IPS DF 19.7 (cell line): ENCODE data around the gene RASL11A.
"Not testable (repeated sequence)": the region's sequence is repeated elsewhere in the genome, so short reads cannot be mapped to it uniquely, and the experiment has no call there.

ENCODE experiments used
- DNase-seq: peaks from one replicate; pipeline ENCODE4 v3.0.0-alpha.2; 2013; ENCODE audit warnings: low read depth, low spot score

Gene RASL11A

GRCh38 chr13:27267596-27267995, 3.0 kb upstream of the RASL11A start:
- no peak for DNase-seq

- no peak for DNase-seq
Measured at GRCh38 chr13:27269114-27269665, 1.4 kb upstream of the RASL11A start.

- no peak for DNase-seq
Measured at GRCh38 chr13:27271570-27272096, 1.0 kb downstream of the RASL11A start.

- no peak for DNase-seq
Measured at GRCh38 chr13:27273658-27274425, 3.2 kb downstream of the RASL11A start.

- no peak for DNase-seq
Measured at GRCh38 chr13:27274631-27275030, 4.0 kb downstream of the RASL11A start.

GRCh38 chr13:27276188-27276587, 5.6 kb downstream of the RASL11A start:
- DNase-seq = no peak

- no peak for DNase-seq
Measured at GRCh38 chr13:27279506-27279905, 8.9 kb downstream of the RASL11A start.

GRCh38 chr13:27280009-27280656, 9.5 kb downstream of the RASL11A start:
- no peak for DNase-seq

GRCh38 chr13:27280841-27281240, 10.2 kb downstream of the RASL11A start:
- DNase-seq = no peak

GRCh38 chr13:27281420-27281819, 10.8 kb downstream of the RASL11A start:
- no peak for DNase-seq

GRCh38 chr13:27283906-27284493, 13.4 kb downstream of the RASL11A start:
- DNase-seq = no peak

- no peak for DNase-seq
Measured at GRCh38 chr13:27288392-27288791, 17.8 kb downstream of the RASL11A start.

GRCh38 chr13:27289011-27289665, 18.5 kb downstream of the RASL11A start:
- DNase-seq = no peak

- no peak for DNase-seq
Measured at GRCh38 chr13:27290715-27291114, 20.1 kb downstream of the RASL11A start.

- DNase-seq = not testable (repeated sequence)
Measured at GRCh38 chr13:27291967-27292366, 21.3 kb downstream of the RASL11A start.

- DNase-seq = no peak
Measured at GRCh38 chr13:27293076-27293691, 22.6 kb downstream of the RASL11A start.

- no peak for DNase-seq
Measured at GRCh38 chr13:27293873-27294515, 23.4 kb downstream of the RASL11A start.

GRCh38 chr13:27295096-27295495, 24.5 kb downstream of the RASL11A start:
- DNase-seq = no peak

- DNase-seq = no peak
Measured at GRCh38 chr13:27295660-27296059, 25.0 kb downstream of the RASL11A start.

GRCh38 chr13:27296496-27296895, 25.9 kb downstream of the RASL11A start:
- no peak for DNase-seq

- no peak for DNase-seq
Measured at GRCh38 chr13:27298849-27299248, 28.2 kb downstream of the RASL11A start.
